Measurements from ENCODE around the gene PNKD.

- TF ChIP-seq CTCF (IDR thresholded peaks at IDR 0.05) = no peak
- TF ChIP-seq POLR2A (IDR thresholded peaks at IDR 0.05) = no peak
Observed at GRCh38 chr2:218392459-218392858, 122.1 kb downstream of the PNKD start.

All from Peyer's patch (tissue), 4 donors.